ENCODE measurements around the gene GCSH. TPM values are rescaled to one million over a fixed set of nuclear protein-coding genes. Genes with fewer than 3 reads are reported as not detected.
"Not testable (repeated sequence)": the region's sequence is repeated elsewhere in the genome, so short reads cannot be mapped to it uniquely, and the experiment has no call there.

The GCSH gene
- total RNA-seq, 2 experiments from 2014 or later, result 7.0 to 11.0 TPM

- POLR2A ChIA-PET, result no interaction called here
- Mint-ChIP-seq H3K27ac (no peak overlapping the region), H3K36me3 (ENCODE audit: low read depth) (no peaks in the 10 kb centered on the region), H3K4me3 (no peak overlapping the region), H3K27me3 (no peaks in the 10 kb centered on the region), H3K4me1 (no peaks in the 10 kb centered on the region), H3K9me3 (no peaks in the 10 kb centered on the region)
- CTCF ChIA-PET, result no interaction called here
- no peak for DNase-seq
These were observed 27.1 kb upstream of the GCSH start for GRCh38 chr16:81123092-81123852.

DNA sequence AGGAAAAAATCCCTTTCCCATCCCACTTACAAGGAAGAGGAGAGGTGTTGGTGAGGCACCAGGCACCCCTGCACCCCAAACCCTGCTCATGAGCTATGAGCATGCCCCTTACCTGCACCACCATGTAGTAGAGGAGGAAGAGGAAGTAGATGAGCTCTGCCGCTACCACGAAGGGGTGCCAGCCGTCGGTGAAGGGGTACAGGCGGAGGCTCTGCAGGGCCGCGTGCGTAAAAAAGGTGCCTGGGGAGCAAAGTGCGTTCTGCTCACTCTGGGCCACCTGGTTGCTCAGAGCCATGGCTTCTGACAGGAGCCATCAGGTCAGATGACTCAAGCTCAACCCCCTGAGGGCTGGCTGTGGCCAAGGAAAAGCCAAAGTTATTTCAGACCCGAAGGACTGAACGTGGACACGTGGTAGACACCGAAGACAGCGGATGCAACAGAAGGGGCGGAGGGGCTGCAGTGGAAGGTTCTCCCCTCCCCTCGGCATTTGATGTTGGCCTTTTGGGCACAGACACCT is 25.3 kb upstream of the GCSH start:
- Mint-ChIP-seq H3K4me1 (no peaks in the 10 kb centered on the region), H3K27ac (no peak overlapping the region), H3K9me3 (no peaks in the 10 kb centered on the region), H3K27me3 (no peaks in the 10 kb centered on the region), H3K4me3 (no peak overlapping the region), H3K36me3 (ENCODE audit: low read depth) (no peaks in the 10 kb centered on the region)
- no peak for DNase-seq
- CTCF ChIA-PET, result no interaction called here
- POLR2A ChIA-PET, result no interaction called here

DNA sequence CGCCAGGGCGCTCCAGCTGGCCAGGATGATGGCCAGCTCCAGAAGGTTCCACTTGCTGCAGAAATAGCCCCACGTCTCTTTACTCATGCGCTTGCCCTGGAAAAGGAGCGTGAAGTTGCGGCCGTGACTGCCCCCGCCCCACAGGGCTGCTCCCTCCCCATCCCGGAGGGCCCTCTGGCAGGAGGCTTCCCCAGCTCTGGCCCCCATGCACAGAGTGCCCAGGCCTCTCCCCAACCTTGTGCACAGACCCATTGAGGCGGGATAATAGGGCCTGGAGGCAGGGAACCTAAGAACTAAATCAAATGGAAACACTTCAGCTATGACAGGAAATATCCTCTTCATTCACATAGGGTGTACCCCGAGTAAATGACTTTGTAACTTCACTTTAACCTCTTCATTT is 21.2 kb upstream of the GCSH start:
- DNase-seq, result no peak
- H3K27me3 Mint-ChIP-seq, result no peaks in the 10 kb centered on the region
- CTCF ChIA-PET, result interaction anchor here (0.7 kb wide), 1 partner anchor 168 kb away, joined by 5 read pairs; no protein-coding TSS in a partner anchor
- H3K36me3 Mint-ChIP-seq (ENCODE audit: low read depth), result no peaks in the 10 kb centered on the region
- no peaks in the 10 kb centered on the region for H3K9me3 Mint-ChIP-seq
- no peak overlapping the region for H3K27ac Mint-ChIP-seq
- no peaks in the 10 kb centered on the region for H3K4me1 Mint-ChIP-seq
- POLR2A ChIA-PET, result no interaction called here
- H3K4me3 Mint-ChIP-seq, result no peak overlapping the region

DNA sequence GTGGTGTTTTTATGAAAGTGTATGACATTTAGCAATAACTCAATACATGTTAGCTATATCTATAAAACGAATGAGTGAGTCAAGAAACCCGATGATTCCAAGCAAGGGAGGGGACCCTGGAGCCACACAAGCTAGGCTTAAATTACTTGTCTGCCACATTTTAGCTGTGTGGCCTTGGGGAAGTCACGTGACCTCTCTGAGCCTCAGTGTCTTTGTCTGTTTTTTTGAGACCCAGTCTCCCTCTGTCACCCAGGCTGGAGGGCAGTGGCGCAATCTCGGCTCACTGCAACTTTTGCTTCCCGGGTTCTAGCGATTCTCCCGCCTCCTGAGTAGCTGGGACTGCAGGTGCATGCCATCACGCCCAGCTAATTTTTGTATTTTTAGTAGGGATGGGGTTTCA is 20.1 kb upstream of the GCSH start:
- CTCF ChIA-PET, result no interaction called here
- DNase-seq, result no peak
- Mint-ChIP-seq H3K36me3 (ENCODE audit: low read depth) (no peaks in the 10 kb centered on the region), H3K27me3 (no peaks in the 10 kb centered on the region), H3K27ac (no peak overlapping the region), H3K4me3 (no peak overlapping the region), H3K9me3 (no peaks in the 10 kb centered on the region), H3K4me1 (no peaks in the 10 kb centered on the region)
- POLR2A ChIA-PET, result no interaction called here

GRCh38 chr16:81112453-81112852 is 16.3 kb upstream of the GCSH start:
- Mint-ChIP-seq H3K9me3 (no peaks in the 10 kb centered on the region), H3K4me3 (no peak overlapping the region), H3K27ac (no peak overlapping the region), H3K4me1 (no peaks in the 10 kb centered on the region), H3K27me3 (no peaks in the 10 kb centered on the region), H3K36me3 (ENCODE audit: low read depth) (no peaks in the 10 kb centered on the region)
- POLR2A ChIA-PET, result no interaction called here
- CTCF ChIA-PET, result no interaction called here
- DNase-seq, result no peak

DNA sequence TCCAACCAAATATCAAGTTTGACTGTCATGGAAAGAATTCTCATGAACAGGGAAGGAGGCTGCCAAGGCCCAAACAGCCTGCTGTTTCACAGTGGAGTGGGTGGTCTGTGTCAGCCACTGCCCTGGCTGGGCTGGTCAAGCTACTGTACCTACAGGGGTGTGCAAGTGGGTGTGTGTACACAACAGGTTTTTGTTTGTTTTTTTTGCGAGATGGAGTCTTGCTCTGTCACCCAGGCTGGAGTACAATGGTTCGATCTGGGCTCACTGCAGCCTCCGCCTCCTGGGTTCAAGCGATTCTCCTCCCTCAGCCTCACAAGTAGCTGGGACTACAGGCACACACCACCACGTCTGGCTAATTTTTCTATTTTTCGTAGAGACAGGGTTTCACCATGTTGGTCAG is 13.1 kb upstream of the GCSH start:
- H3K36me3 Mint-ChIP-seq (ENCODE audit: low read depth); H3K27me3 Mint-ChIP-seq; H3K4me3 Mint-ChIP-seq; H3K27ac Mint-ChIP-seq; H3K4me1 Mint-ChIP-seq; CTCF ChIA-PET; H3K9me3 Mint-ChIP-seq; POLR2A ChIA-PET; DNase-seq: not testable (repeated sequence)

GRCh38 chr16:81107511-81107910 is 11.3 kb upstream of the GCSH start:
- no peak for DNase-seq
- no peaks in the 10 kb centered on the region for H3K4me1 Mint-ChIP-seq
- H3K9me3 Mint-ChIP-seq, result no peaks in the 10 kb centered on the region
- H3K36me3 Mint-ChIP-seq (ENCODE audit: low read depth), result no peaks in the 10 kb centered on the region
- no peak overlapping the region for H3K27ac Mint-ChIP-seq
- no peak overlapping the region for H3K4me3 Mint-ChIP-seq
- ChIA-PET POLR2A (no interaction called here), CTCF (no interaction called here)
- peaks cover 2% of the 10 kb centered on the region for H3K27me3 Mint-ChIP-seq

DNA sequence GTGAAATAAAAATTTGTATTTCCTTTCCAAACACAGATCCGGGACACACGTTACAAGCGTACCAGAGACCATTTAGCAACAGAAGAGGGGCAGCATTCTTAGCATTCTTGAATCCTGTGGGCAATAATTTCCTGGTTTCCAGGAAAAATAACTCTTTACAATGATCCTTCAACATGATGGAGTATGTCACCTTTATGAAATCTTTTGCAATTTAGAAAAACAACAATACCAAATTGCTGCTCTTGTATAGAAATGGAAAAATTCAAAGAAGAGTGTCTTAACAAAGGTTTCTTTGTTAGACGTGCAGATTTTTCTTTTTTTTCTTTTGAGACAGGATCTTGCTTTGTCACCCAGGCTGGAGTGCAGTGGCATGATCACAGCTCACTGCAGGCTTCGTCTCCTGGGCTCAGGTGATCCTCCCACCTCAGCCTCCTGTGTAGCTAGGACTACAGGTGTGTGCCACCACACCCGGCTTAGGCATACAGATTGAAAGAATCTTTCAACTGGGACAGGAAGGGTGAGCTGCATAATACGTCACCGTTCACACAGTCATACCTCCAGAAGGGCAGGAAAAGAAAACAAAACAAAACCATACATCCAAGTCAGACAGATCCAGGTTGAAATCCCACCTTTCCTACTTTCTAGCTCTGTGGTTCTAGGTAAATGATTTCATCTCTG is 10.8 kb upstream of the GCSH start:
- CTCF ChIA-PET, result no interaction called here
- POLR2A ChIA-PET, result no interaction called here
- H3K27me3 Mint-ChIP-seq, result peaks cover 2% of the 10 kb centered on the region

DNA sequence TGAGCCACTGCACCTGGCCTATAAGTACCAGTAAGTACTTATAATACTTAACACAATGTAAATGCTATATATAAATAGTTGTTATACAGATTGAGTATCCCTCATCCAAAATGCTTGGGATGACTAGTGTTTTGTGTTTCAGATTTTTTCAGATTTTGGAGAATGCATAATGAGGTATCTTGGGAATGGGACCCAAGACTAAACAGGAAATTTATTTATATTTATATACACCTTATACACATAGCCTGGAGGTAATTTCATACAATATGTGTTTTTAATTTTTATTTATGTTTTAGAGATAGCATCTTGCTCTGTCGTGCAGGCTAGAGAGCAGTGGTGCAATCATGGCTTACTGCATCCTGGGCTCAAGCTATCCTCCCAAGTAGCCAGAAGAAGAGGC is 9.8 kb upstream of the GCSH start:
- no peak for DNase-seq
- Mint-ChIP-seq H3K27me3 (peaks cover 2% of the 10 kb centered on the region), H3K36me3 (ENCODE audit: low read depth) (no peaks in the 10 kb centered on the region), H3K4me3 (no peak overlapping the region), H3K27ac (no peak overlapping the region), H3K4me1 (no peaks in the 10 kb centered on the region), H3K9me3 (no peaks in the 10 kb centered on the region)
- POLR2A ChIA-PET, result no interaction called here
- CTCF ChIA-PET, result no interaction called here

More for the DNA sequence above, 10.8 kb upstream of the GCSH start:
- H3K4me3 Mint-ChIP-seq, result no peak overlapping the region
- no peaks in the 10 kb centered on the region for H3K4me1 Mint-ChIP-seq
- no peak overlapping the region for H3K27ac Mint-ChIP-seq
- H3K36me3 Mint-ChIP-seq (ENCODE audit: low read depth), result no peaks in the 10 kb centered on the region
- no peaks in the 10 kb centered on the region for H3K9me3 Mint-ChIP-seq
- DNase-seq, result no peak

DNA sequence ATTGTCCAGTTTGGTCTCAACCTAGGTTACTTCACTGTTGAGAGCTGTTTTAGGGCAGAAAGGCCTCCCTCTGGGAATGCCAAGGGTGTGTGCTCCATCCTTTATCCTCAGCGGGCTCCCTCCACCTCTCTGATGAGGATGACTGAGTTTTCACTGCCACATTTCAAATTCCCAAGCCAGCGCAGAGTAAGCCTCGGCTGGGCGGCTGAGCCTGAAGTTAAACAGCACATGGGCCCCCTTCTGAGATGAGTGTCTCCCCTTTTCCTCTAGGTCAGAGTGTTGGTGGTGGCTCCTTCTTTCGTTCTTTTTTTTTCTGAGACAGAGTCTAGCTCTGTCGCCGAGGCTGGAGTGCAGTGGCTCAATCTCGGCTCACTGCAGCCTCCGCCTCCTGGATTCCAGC is 5.5 kb upstream of the GCSH start:
- no peaks in the 10 kb centered on the region for H3K27me3 Mint-ChIP-seq
- peaks cover 3% of the 10 kb centered on the region for H3K4me1 Mint-ChIP-seq
- CTCF ChIA-PET, result no interaction called here
- POLR2A ChIA-PET, result no interaction called here
- H3K36me3 Mint-ChIP-seq (ENCODE audit: low read depth), result no peaks in the 10 kb centered on the region
- no peak for DNase-seq
- peaks cover under 1% of the 10 kb centered on the region for H3K9me3 Mint-ChIP-seq
- no peak overlapping the region for H3K27ac Mint-ChIP-seq
- no peak overlapping the region for H3K4me3 Mint-ChIP-seq

DNA sequence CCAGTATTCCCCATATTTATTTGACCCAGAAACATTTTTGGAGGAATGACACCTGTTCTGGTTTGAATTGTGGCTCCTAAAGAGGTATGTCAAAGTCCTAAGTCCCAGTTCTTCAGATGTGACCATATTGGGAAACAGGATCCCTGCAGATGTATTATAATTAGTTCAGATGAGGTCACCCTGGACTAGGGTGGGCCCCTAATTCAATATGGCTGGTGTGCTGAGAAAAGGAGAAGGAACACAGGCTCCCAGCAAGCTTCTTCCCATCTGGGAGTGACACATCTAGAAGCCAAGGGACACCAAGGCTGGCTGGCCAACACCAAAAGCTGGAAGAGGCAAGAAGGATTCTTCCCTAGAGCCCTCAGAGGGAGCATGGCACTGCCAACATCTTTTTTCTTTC is 3.8 kb upstream of the GCSH start:
- DNase-seq, result no peak
- Mint-ChIP-seq H3K36me3 (ENCODE audit: low read depth) (no peaks in the 10 kb centered on the region), H3K4me3 (no peak overlapping the region), H3K9me3 (peaks cover 3% of the 10 kb centered on the region), H3K4me1 (peaks cover 10% of the 10 kb centered on the region), H3K27me3 (no peaks in the 10 kb centered on the region), H3K27ac (no peak overlapping the region)
- ChIA-PET CTCF (no interaction called here), POLR2A (no interaction called here)

GRCh38 chr16:81097230-81097629 is 1.0 kb upstream of the GCSH start:
- ChIA-PET CTCF (interaction anchor here (1.3 kb wide), 1 partner anchor 18 kb away, joined by 3 read pairs; no protein-coding TSS in a partner anchor), POLR2A (no interaction called here)
- no peak for DNase-seq
- peak overlapping the region; percentile 3 for H3K27ac Mint-ChIP-seq
- H3K4me1 Mint-ChIP-seq, result peaks cover 16% of the 10 kb centered on the region
- H3K27me3 Mint-ChIP-seq, result no peaks in the 10 kb centered on the region
- peaks cover 3% of the 10 kb centered on the region for H3K9me3 Mint-ChIP-seq
- H3K4me3 Mint-ChIP-seq, result no peak overlapping the region
- H3K36me3 Mint-ChIP-seq (ENCODE audit: low read depth), result no peaks in the 10 kb centered on the region

DNA sequence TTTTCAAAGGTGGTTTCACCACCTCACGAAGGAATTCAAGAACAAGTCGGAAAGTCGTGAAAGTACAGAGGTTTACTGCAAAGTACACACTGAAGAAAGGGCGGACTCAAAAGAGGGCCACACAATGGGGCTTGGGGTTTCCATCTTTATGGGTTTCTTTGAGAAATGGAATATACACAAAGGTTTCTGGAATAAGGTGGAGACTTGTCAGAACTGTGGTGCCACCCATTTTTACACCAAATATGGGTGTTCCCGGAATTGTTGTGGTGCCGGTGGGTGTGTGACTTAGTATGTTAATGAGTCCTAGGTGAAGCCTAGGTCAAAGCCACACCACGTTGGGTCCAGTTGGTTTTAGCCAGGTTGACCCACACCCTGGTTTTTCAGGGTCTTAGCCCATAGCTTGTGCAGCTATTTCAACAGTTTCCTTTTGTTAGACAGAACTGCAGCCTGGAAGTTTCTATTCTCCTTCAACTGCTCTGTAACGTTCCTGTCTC is 567 bp upstream of the GCSH start:
- Mint-ChIP-seq H3K4me3 (peak overlapping the region; percentile 77), H3K9me3 (peaks cover 3% of the 10 kb centered on the region), H3K27me3 (no peaks in the 10 kb centered on the region), H3K27ac (peak overlapping the region; percentile 3), H3K36me3 (ENCODE audit: low read depth) (no peaks in the 10 kb centered on the region), H3K4me1 (peaks cover 16% of the 10 kb centered on the region)
- ChIA-PET CTCF (interaction anchor here (1.3 kb wide), 1 partner anchor 19 kb away, joined by 3 read pairs; no protein-coding TSS in a partner anchor), POLR2A (no interaction called here)
- no peak for DNase-seq

Data from activated CD4-positive, alpha-beta T cell treated with anti-CD3 and anti-CD28 coated beads, Interleukin-2, amount 10 ng/mL, durations not matched to agents 7 days and 5 days (primary cell).